ENCODE results near the gene AP1S1. TPM values are rescaled to one million over a fixed set of nuclear protein-coding genes. Genes with fewer than 3 reads are reported as not detected.
A peak's percentile ranks its signal among the peaks of the same experiment; 100 is the strongest.

The AP1S1 gene
- total and polyA plus RNA-seq, 2 donors (not counting 1 experiment from before 2014, with no cell fraction given), result 10.3 to 16.3 TPM

GRCh38 chr7:101172005-101172853 is 18.0 kb downstream of the AP1S1 start:
- H3K36me3 ChIP-seq (replicated peaks in 1 of 2; ENCODE audit: control extremely low read depth in 1 of 2, control insufficient read depth in 1 of 2, extremely low read depth in 1 of 2, insufficient read depth in 2 of 2, low read length in 1 of 2), result no peaks in the 10 kb centered on the region
- H3K27ac Mint-ChIP-seq, result peak overlapping the region; percentile 50
- H3K4me1 Mint-ChIP-seq, result peaks cover 46% of the 10 kb centered on the region
- no peak for TF ChIP-seq CTCF (IDR thresholded peaks at IDR 0.05)
- ChIA-PET CTCF (interaction anchor here (2.7 kb wide), 2 partner anchors 20 to 29 kb away, joined by 12 to 23 read pairs; no protein-coding TSS in a partner anchor), POLR2A (interaction anchor here (0.6 kb wide), 1 partner anchor 134 kb away, joined by 4 read pairs; no protein-coding TSS in a partner anchor)
- H3K9me3 Mint-ChIP-seq (ENCODE audit: insufficient read depth), result no peaks in the 10 kb centered on the region
- peaks cover 0 to 51% (median 1%) of the 10 kb centered on the region in 3 donors for H3K9me3 ChIP-seq (ENCODE audit: control extremely low read depth in 1 of 3, control insufficient read depth in 2 of 3, insufficient read depth in 1 of 3, low read length in 2 of 3)
- H3K4me2 ChIP-seq (replicated peaks; ENCODE audit: low read depth, low read length, poor library complexity, severe bottlenecking), result peak overlapping the region; percentile 56
- intact Hi-C loops (cut with micrococcal nuclease), result no loop called here
- DNase-seq, result peak; percentile 81
- peaks cover 53 to 65% of the 10 kb centered on the region in 2 donors for H3K4me1 ChIP-seq (ENCODE audit: control insufficient read depth in 2 of 2, insufficient read depth in 2 of 2, low read length in 2 of 2)
- H3K27me3 ChIP-seq (replicated peaks in 1 of 4; ENCODE audit: control extremely low read depth in 1 of 4, control insufficient read depth in 3 of 4, insufficient read depth in 4 of 4, low read length in 3 of 4), result peaks cover 0 to 100% (median 85%) of the 10 kb centered on the region in 4 experiments
- WGBS (ENCODE audit: insufficient coverage), result 7% methylated on average over 77 of the region's 79 CpGs
- H2AFZ ChIP-seq (ENCODE audit: insufficient read depth, low read depth, low read length, poor library complexity, severe bottlenecking), result no peak overlapping the region
- peaks cover 3% of the 10 kb centered on the region for H4K20me1 ChIP-seq (ENCODE audit: control insufficient read depth, insufficient read depth, low read length, poor library complexity, severe bottlenecking)
- H3K27me3 Mint-ChIP-seq, result peaks cover 82% of the 10 kb centered on the region
- H3K9ac ChIP-seq (ENCODE audit: low read length), result no peak overlapping the region
- peak overlapping the region in 1 of 5 experiments; percentile 15 for H3K4me3 ChIP-seq (ENCODE audit: control extremely low read depth in 1 of 5, extremely low read depth in 1 of 5, insufficient read depth in 1 of 5, low read depth in 2 of 5, low read length in 4 of 5)
- no peak overlapping the region for H3K27ac ChIP-seq (ENCODE audit: low read length in 2 of 2)
- ATAC-seq (ENCODE audit: low read depth), result peak; percentile 41
- no peaks in the 10 kb centered on the region for H3K79me2 ChIP-seq (ENCODE audit: control insufficient read depth, insufficient read depth, low read length)
- peak overlapping the region; percentile 64 for H3K4me3 Mint-ChIP-seq
